K562 (cell line): ENCODE data around the gene ZBTB20. TPM values are rescaled to one million over a fixed set of nuclear protein-coding genes. Genes with fewer than 3 reads are reported as not detected.

Source experiments
- RBBP5 ChIP-seq: fragments of 200-600 bp; sonication (generic); IDR thresholded peaks from 2 replicates; pipeline ENCODE4 v1.6.1; 2012; ENCODE audit warnings: borderline replicate concordance, mild to moderate bottlenecking, low read length, control low read depth, inconsistent platforms; ENCODE audit not compliant: insufficient read depth, poor library complexity, severe bottlenecking
- RBM15 ChIP-seq: fragments of 200-400 bp; formaldehyde crosslinking; IDR thresholded peaks from 2 replicates; pipeline ENCODE4 v1.6.1; 2018; ENCODE audit warnings: mild to moderate bottlenecking, low read length, moderate library complexity; ENCODE audit not compliant: insufficient read depth
- polyA plus RNA-seq, 8 experiments: library from polyadenylated mRNA; depleted of rRNA in 4 of 8; stranded (reverse) in 5 of 8; unstranded in 3 of 8; fragments of >200 nt; fragmentation: Nextera tagmentation in 2 of 8; fragmentation: Illumina TruSeq in 1 of 8; extraction: Ambion mirVana in 2 of 8; extraction: Trizol in 1 of 8; gene quantifications; 2 replicates each; pipeline versions ENCODE4 v1.2.1 to v1.2.3, GENCODE V29; 2011 to 2014; ENCODE audit warnings: inconsistent platforms in 1 of 8, missing spikeins in 1 of 8
- total RNA-seq, 7 experiments: library from RNA; depleted of rRNA in 6 of 7; stranded (reverse); fragments of >200 nt in 6 of 7; fragmentation: Illumina TruSeq in 2 of 7; extraction: Trizol in 2 of 7; gene quantifications; 2 replicates each; pipeline versions ENCODE4 v1.2.1 to v1.2.3, GENCODE V29; 2011 to 2021; ENCODE audit warnings: low replicate concordance in 1 of 7
- TF ChIP-seq, protein P1 (sequence below): fragments of 150-350 bp; IDR thresholded peaks from 2 replicates; pipeline ENCODE4 v1.6.1; 2014; ENCODE audit warnings: low read depth, mild to moderate bottlenecking, low read length, borderline replicate concordance
- TF ChIP-seq, protein P2 (sequence below), 3 experiments: fragments of 200-800 bp in 1 of 3; fragments of 250-450 bp in 1 of 3; fragments of 450-650 bp in 1 of 3; sonication (Bioruptor Pico) in 1 of 3; sonication (Bioruptor generic) in 1 of 3; formaldehyde crosslinking in 1 of 3; IDR thresholded peaks; 2 replicates each; pipeline versions ENCODE4 v1.6.1 to v1.8.0; 2016 to 2022; ENCODE audit warnings: mild to moderate bottlenecking in 2 of 3, missing genetic modification characterization in 2 of 3, missing compliant biosample characterization in 1 of 3, moderate library complexity in 1 of 3

Gene ZBTB20
- total and polyA plus RNA-seq, 9 of the 15 experiments (the other 6 are each of a cell fraction or from before 2014, with no cell fraction given) = 0.17 to 1.7 (median 0.45) TPM

DNA sequence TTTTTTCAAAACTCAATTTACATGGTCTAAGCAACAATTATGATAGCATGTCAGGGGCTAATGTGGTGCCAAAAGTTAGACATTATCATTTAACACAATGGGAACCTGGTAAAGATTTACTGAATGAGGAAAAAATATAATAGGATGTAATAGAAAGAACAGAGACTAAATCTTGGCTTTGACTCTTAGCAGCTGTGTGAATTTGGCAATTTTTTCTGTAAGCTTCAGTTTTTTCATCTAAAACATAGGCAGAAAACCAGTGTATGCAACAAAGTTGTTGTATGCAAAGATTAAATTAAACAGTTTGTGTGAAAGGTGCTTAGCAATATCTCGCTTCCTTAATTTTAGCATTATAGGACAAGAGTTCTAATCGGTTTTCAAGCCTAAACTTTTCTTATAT, 57.6 kb downstream of the ZBTB20 start (continued):
- TF ChIP-seq RBM15 = no peak
- TF ChIP-seq RBBP5 = no peak
- TF ChIP-seq, protein P1, sequence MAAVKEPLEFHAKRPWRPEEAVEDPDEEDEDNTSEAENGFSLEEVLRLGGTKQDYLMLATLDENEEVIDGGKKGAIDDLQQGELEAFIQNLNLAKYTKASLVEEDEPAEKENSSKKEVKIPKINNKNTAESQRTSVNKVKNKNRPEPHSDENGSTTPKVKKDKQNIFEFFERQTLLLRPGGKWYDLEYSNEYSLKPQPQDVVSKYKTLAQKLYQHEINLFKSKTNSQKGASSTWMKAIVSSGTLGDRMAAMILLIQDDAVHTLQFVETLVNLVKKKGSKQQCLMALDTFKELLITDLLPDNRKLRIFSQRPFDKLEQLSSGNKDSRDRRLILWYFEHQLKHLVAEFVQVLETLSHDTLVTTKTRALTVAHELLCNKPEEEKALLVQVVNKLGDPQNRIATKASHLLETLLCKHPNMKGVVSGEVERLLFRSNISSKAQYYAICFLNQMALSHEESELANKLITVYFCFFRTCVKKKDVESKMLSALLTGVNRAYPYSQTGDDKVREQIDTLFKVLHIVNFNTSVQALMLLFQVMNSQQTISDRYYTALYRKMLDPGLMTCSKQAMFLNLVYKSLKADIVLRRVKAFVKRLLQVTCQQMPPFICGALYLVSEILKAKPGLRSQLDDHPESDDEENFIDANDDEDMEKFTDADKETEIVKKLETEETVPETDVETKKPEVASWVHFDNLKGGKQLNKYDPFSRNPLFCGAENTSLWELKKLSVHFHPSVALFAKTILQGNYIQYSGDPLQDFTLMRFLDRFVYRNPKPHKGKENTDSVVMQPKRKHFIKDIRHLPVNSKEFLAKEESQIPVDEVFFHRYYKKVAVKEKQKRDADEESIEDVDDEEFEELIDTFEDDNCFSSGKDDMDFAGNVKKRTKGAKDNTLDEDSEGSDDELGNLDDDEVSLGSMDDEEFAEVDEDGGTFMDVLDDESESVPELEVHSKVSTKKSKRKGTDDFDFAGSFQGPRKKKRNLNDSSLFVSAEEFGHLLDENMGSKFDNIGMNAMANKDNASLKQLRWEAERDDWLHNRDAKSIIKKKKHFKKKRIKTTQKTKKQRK = no peak
- TF ChIP-seq, protein P2, sequence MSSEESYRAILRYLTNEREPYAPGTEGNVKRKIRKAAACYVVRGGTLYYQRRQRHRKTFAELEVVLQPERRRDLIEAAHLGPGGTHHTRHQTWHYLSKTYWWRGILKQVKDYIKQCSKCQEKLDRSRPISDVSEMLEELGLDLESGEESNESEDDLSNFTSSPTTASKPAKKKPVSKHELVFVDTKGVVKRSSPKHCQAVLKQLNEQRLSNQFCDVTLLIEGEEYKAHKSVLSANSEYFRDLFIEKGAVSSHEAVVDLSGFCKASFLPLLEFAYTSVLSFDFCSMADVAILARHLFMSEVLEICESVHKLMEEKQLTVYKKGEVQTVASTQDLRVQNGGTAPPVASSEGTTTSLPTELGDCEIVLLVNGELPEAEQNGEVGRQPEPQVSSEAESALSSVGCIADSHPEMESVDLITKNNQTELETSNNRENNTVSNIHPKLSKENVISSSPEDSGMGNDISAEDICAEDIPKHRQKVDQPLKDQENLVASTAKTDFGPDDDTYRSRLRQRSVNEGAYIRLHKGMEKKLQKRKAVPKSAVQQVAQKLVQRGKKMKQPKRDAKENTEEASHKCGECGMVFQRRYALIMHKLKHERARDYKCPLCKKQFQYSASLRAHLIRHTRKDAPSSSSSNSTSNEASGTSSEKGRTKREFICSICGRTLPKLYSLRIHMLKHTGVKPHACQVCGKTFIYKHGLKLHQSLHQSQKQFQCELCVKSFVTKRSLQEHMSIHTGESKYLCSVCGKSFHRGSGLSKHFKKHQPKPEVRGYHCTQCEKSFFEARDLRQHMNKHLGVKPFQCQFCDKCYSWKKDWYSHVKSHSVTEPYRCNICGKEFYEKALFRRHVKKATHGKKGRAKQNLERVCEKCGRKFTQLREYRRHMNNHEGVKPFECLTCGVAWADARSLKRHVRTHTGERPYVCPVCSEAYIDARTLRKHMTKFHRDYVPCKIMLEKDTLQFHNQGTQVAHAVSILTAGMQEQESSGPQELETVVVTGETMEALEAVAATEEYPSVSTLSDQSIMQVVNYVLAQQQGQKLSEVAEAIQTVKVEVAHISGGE (CRISPR knock-in tag; IDR thresholded peaks at IDR 0.05) = no peak
